Measurements from ENCODE around the gene PLK1. TPM values are rescaled to one million over a fixed set of nuclear protein-coding genes. Genes with fewer than 3 reads are reported as not detected.

Gene PLK1
- total RNA-seq, 2 experiments from 2014 or later, result 0.84 to 0.85 TPM

GRCh38 chr16:23739516-23739915, 60.8 kb downstream of the PLK1 start:
- Mint-ChIP-seq H3K4me3 (no peak overlapping the region), H3K4me1 (ENCODE audit: low read depth) (no peaks in the 10 kb centered on the region), H3K9me3 (no peaks in the 10 kb centered on the region), H3K27ac (no peak overlapping the region), H3K27me3 (peaks cover 39% of the 10 kb centered on the region), H3K36me3 (ENCODE audit: low read depth) (no peaks in the 10 kb centered on the region)
- intact Hi-C loops (cut with DNase I, micrococcal nuclease), result loop anchor here in 1 of 2 experiments (5.0 kb wide), 1 partner anchor 763 kb away; no protein-coding TSS in a partner anchor
- H3K36me3 ChIP-seq (ENCODE audit: insufficient read depth, low read length), result no peaks in the 10 kb centered on the region
- no peak for ATAC-seq (ENCODE audit: poor library complexity)
- H3K27me3 ChIP-seq (ENCODE audit: control insufficient read depth in 1 of 2, insufficient read depth in 2 of 2, low read length in 2 of 2), result peaks cover 5 to 7% of the 10 kb centered on the region in 2 experiments
- peaks cover 3% of the 10 kb centered on the region for H3K4me1 ChIP-seq (ENCODE audit: insufficient read depth, low read length)
- ChIA-PET POLR2A (no interaction called here), CTCF (no interaction called here)
- H3K4me3 ChIP-seq (ENCODE audit: low read length), result no peak overlapping the region
- H3K9me3 ChIP-seq (ENCODE audit: control insufficient read depth in 1 of 2, insufficient read depth in 1 of 2, low read length in 2 of 2), result no peaks in the 10 kb centered on the region
- H3K27ac ChIP-seq (ENCODE audit: low read depth in 1 of 2, low read length in 2 of 2), result no peak overlapping the region
- TF ChIP-seq, protein P1, sequence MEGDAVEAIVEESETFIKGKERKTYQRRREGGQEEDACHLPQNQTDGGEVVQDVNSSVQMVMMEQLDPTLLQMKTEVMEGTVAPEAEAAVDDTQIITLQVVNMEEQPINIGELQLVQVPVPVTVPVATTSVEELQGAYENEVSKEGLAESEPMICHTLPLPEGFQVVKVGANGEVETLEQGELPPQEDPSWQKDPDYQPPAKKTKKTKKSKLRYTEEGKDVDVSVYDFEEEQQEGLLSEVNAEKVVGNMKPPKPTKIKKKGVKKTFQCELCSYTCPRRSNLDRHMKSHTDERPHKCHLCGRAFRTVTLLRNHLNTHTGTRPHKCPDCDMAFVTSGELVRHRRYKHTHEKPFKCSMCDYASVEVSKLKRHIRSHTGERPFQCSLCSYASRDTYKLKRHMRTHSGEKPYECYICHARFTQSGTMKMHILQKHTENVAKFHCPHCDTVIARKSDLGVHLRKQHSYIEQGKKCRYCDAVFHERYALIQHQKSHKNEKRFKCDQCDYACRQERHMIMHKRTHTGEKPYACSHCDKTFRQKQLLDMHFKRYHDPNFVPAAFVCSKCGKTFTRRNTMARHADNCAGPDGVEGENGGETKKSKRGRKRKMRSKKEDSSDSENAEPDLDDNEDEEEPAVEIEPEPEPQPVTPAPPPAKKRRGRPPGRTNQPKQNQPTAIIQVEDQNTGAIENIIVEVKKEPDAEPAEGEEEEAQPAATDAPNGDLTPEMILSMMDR (IDR thresholded peaks at IDR 0.05), result no peak
- no peak for DNase-seq

Other genes with a start within 250 kb of the PLK1 start
- gene COG7, start 225.7 kb upstream of the PLK1 start, total RNA-seq, result 10 to 100 TPM; 12.6 to 13.6 TPM
- gene GGA2, start 168.4 kb upstream of the PLK1 start, total RNA-seq, result 10 to 100 TPM; 96.5 to 96.9 TPM
- 1 to 10 TPM; 7.9 to 8.0 TPM for gene EARS2, start 121.5 kb upstream of the PLK1 start, total RNA-seq
- gene UBFD1, start 121.2 kb upstream of the PLK1 start, total RNA-seq, result 10 to 100 TPM; 53.7 to 59.5 TPM
- 10 to 100 TPM; 23.0 to 28.3 TPM for gene NDUFAB1, start 82.6 kb upstream of the PLK1 start, total RNA-seq
- 1 to 10 TPM; 3.8 to 5.1 TPM for gene PALB2, start 37.6 kb upstream of the PLK1 start, total RNA-seq
- gene DCTN5, start 37.4 kb upstream of the PLK1 start, total RNA-seq, result 10 to 100 TPM; 46.9 to 47.8 TPM
- gene ERN2, start 34.3 kb downstream of the PLK1 start, total RNA-seq, result not detected
- gene CHP2, start 76.1 kb downstream of the PLK1 start, total RNA-seq, result not detected
- 10 to 100 TPM; 64.7 TPM for gene PRKCB, start 157.1 kb downstream of the PLK1 start, total RNA-seq

Data from CD4-positive, alpha-beta T cell (primary cell).